Measurements from ENCODE around the gene ERBB4.

GRCh38 chr2:211901226-211901846, 637.3 kb downstream of the ERBB4 start:
- TF ChIP-seq CTCF (IDR thresholded peaks at IDR 0.05) (no peak), EP300 (IDR thresholded peaks at IDR 0.05) (no peak), POLR2AphosphoS5 (IDR thresholded peaks at IDR 0.05) (no peak)
